Head of caudate nucleus (tissue), 42 donors: ENCODE results near the gene GRIK2.

Experiments
- DNase-seq, 42 donors: peaks; one replicate each; pipeline versions ENCODE4 v3.0.0 to v3.0.0-alpha.2; 2020 to 2021; ENCODE audit warnings: mixed read lengths in 7 of 42
- intact Hi-C: fragments of 100-400 bp; cut with DNase I; formaldehyde crosslinking; loops from one replicate; pipeline ENCODE4 v1.15.0; 2022

GRIK2 gene

GRCh38 chr6:101666256-101666655 is 272.7 kb downstream of the GRIK2 start:
- no peak for DNase-seq
- intact Hi-C loops = no loop called here

- intact Hi-C loops = no loop called here
- peak in 2 of 42 donors; percentile 3 to 17 for DNase-seq
Observed at GRCh38 chr6:101668496-101669030, 275.1 kb downstream of the GRIK2 start.

GRCh38 chr6:101676187-101676586 is 282.7 kb downstream of the GRIK2 start:
- no peak for DNase-seq
- intact Hi-C loops = no loop called here

GRCh38 chr6:101682937-101683336 is 289.4 kb downstream of the GRIK2 start:
- intact Hi-C loops = no loop called here
- DNase-seq = no peak

GRCh38 chr6:101683884-101684283 is 290.4 kb downstream of the GRIK2 start:
- intact Hi-C loops = no loop called here
- DNase-seq = peak in 2 of 42 donors; percentile 10 to 23

GRCh38 chr6:101686653-101687052 is 293.1 kb downstream of the GRIK2 start:
- DNase-seq = no peak
- intact Hi-C loops = no loop called here

GRCh38 chr6:101689156-101689555 is 295.6 kb downstream of the GRIK2 start:
- intact Hi-C loops = no loop called here

GRCh38 chr6:101689695-101690094 is 296.2 kb downstream of the GRIK2 start:
- intact Hi-C loops = no loop called here
- DNase-seq = no peak

More at GRCh38 chr6:101689156-101689555, 295.6 kb downstream of the GRIK2 start:
- DNase-seq = no peak

- DNase-seq = no peak
- intact Hi-C loops = no loop called here
Observed at GRCh38 chr6:101700655-101701054, 307.1 kb downstream of the GRIK2 start.

GRCh38 chr6:101703311-101703710 is 309.8 kb downstream of the GRIK2 start:
- intact Hi-C loops = no loop called here
- DNase-seq = no peak

GRCh38 chr6:101705866-101706265 is 312.4 kb downstream of the GRIK2 start:
- intact Hi-C loops = no loop called here

GRCh38 chr6:101706576-101706975 is 313.1 kb downstream of the GRIK2 start:
- DNase-seq = no peak
- intact Hi-C loops = no loop called here

More at GRCh38 chr6:101705866-101706265, 312.4 kb downstream of the GRIK2 start:
- DNase-seq = no peak

- no peak for DNase-seq
- intact Hi-C loops = no loop called here
Observed at GRCh38 chr6:101711518-101711917, 318.0 kb downstream of the GRIK2 start.

- DNase-seq = no peak
- intact Hi-C loops = no loop called here
Observed at GRCh38 chr6:101716387-101716786, 322.9 kb downstream of the GRIK2 start.

- no peak for DNase-seq
- intact Hi-C loops = no loop called here
Observed at GRCh38 chr6:101716810-101717209, 323.3 kb downstream of the GRIK2 start.

- DNase-seq = no peak
- intact Hi-C loops = no loop called here
Observed at GRCh38 chr6:101719521-101719920, 326.0 kb downstream of the GRIK2 start.

GRCh38 chr6:101722471-101722870 is 329.0 kb downstream of the GRIK2 start:
- DNase-seq = no peak
- intact Hi-C loops = no loop called here

GRCh38 chr6:101722991-101723579 is 329.6 kb downstream of the GRIK2 start:
- intact Hi-C loops = no loop called here
- no peak for DNase-seq

GRCh38 chr6:101728388-101728787 is 334.9 kb downstream of the GRIK2 start:
- DNase-seq = no peak
- intact Hi-C loops = no loop called here

- no peak for DNase-seq
- intact Hi-C loops = no loop called here
Observed at GRCh38 chr6:101728956-101729355, 335.4 kb downstream of the GRIK2 start.

- intact Hi-C loops = no loop called here
- no peak for DNase-seq
Observed at GRCh38 chr6:101730954-101731353, 337.4 kb downstream of the GRIK2 start.
